ENCODE results near the gene HTR2C. TPM values are rescaled to one million over a fixed set of nuclear protein-coding genes. Genes with fewer than 3 reads are reported as not detected.
A peak's percentile ranks its signal among the peaks of the same experiment; 100 is the strongest.
"Not testable (repeated sequence)": the region's sequence is repeated elsewhere in the genome, so short reads cannot be mapped to it uniquely, and the experiment has no call there.

HTR2C gene
- total and polyA plus RNA-seq, 2 of the 13 experiments (the other 11 are each of a cell fraction or from before 2014, with no cell fraction given), result 0.01 TPM; not detected in 1

DNA sequence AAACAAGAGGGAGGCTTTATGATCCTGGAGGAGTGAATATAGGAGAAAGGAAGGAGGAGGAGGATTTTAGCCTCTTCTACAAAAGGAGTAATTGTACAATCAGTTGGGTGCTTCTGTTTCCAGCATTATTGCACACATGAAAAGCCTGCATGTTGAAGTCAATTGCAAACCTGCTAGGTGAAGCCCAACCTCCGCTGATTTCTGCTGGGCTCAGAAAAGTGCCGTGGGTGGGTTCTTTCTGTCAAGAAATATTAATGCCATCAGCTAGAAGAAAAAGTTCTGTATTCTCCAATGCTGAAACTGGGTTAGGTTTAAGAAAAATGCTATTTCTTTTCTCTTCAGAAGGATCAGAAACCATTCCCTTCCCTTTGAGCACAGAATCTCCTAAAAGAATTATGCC lies 349.4 kb downstream of the HTR2C start:
- CTCF ChIA-PET (ENCODE audit: low intra/inter-chr PET ratio, low total read pairs); H3K79me2 ChIP-seq (ENCODE audit: insufficient read depth, low read length); H3K4me2 ChIP-seq (ENCODE audit: low read depth, low read length); H2AFZ ChIP-seq (ENCODE audit: low read length); BruUV-seq (replicated peaks); H3K4me1 ChIP-seq (ENCODE audit: insufficient read depth, low read length); H3K36me3 ChIP-seq (replicated peaks in 1 of 2; ENCODE audit: control insufficient read depth in 1 of 2, insufficient read depth in 2 of 2, low read length in 2 of 2); DNase-seq (ENCODE audit: low spot score); H3K9ac ChIP-seq (ENCODE audit: insufficient read depth, low read depth, low read length); H3K27ac ChIP-seq (ENCODE audit: extremely low read length, insufficient read depth, low read length); intact Hi-C loops (cut with micrococcal nuclease; ENCODE audit: unreplicated experiment); ATAC-seq; H3K4me3 ChIP-seq (replicated peaks in 1 of 3; ENCODE audit: insufficient read depth in 1 of 3, low read depth in 2 of 3, low read length in 3 of 3); H4K20me1 ChIP-seq (ENCODE audit: insufficient read depth, low read length); H3K9me3 ChIP-seq (ENCODE audit: low read length); POLR2A ChIA-PET; H3K27me3 ChIP-seq (ENCODE audit: control insufficient read depth in 1 of 2, insufficient read depth in 2 of 2, low read length in 2 of 2); in situ Hi-C loops (cut with HindIII; ENCODE audit: extremely low pct_ligation_motif_present, low pct_unique_long_range_greater_than_20kb): not testable (repeated sequence)
- no CpG with 5 or more reads among the region's 2 CpGs for WGBS (ENCODE audit: low lambda C conversion rate)
- peak; percentile 18 for FAIRE-seq

DNA sequence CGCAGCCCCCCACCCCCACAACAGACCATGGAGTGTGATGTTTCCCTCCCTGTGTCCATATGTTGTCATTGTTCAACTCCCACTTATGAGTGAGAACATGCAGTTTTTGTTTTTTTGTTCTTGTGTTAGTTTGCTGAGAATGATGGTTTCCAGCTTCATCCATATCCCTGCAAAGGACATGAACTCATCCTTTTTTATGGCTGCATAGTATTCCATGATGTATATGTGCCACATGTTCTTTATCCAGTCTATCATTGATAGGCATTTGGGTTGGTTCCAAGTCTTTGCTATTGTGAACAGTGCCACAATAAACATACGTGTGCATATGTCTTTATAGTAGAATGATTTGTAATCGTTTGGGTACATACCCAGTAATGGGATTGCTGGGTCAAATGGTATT lies 353.2 kb downstream of the HTR2C start:
- POLR2A ChIA-PET; ATAC-seq; H3K27ac ChIP-seq (ENCODE audit: extremely low read length, insufficient read depth, low read length); H3K79me2 ChIP-seq (ENCODE audit: insufficient read depth, low read length); FAIRE-seq; H3K9me3 ChIP-seq (ENCODE audit: low read length); H2AFZ ChIP-seq (ENCODE audit: low read length); H3K36me3 ChIP-seq (replicated peaks in 1 of 2; ENCODE audit: control insufficient read depth in 1 of 2, insufficient read depth in 2 of 2, low read length in 2 of 2); BruUV-seq (replicated peaks); CTCF ChIA-PET (ENCODE audit: low intra/inter-chr PET ratio, low total read pairs); H3K4me3 ChIP-seq (replicated peaks in 1 of 3; ENCODE audit: insufficient read depth in 1 of 3, low read depth in 2 of 3, low read length in 3 of 3); H4K20me1 ChIP-seq (ENCODE audit: insufficient read depth, low read length); H3K4me2 ChIP-seq (ENCODE audit: low read depth, low read length); H3K4me1 ChIP-seq (ENCODE audit: insufficient read depth, low read length); H3K9ac ChIP-seq (ENCODE audit: insufficient read depth, low read depth, low read length); DNase-seq (ENCODE audit: low spot score); intact Hi-C loops (cut with micrococcal nuclease; ENCODE audit: unreplicated experiment); in situ Hi-C loops (cut with HindIII; ENCODE audit: extremely low pct_ligation_motif_present, low pct_unique_long_range_greater_than_20kb); H3K27me3 ChIP-seq (ENCODE audit: control insufficient read depth in 1 of 2, insufficient read depth in 2 of 2, low read length in 2 of 2): not testable (repeated sequence)
- WGBS (ENCODE audit: low lambda C conversion rate), result 0% methylated on average over 1 of the region's 3 CpGs

DNA sequence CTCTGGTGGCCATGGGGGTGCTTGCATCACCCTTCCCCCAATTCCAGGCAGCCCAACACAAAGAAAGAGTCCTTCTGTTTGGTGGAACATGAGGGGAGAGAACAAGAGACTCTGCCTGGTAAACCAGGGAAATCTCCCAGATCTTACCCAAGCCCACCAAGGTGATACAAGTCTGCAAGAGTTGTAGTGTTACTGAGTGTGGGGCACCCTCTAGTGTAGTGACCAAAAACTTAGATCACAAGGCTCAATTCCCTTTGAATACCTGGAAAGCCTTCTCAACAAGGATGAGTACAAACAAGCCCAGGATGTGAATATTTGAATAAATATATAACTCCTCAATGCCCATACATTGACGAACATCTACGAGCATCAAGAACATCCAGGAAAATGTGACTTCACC lies 368.8 kb downstream of the HTR2C start:
- H2AFZ ChIP-seq (ENCODE audit: low read length), result no peak overlapping the region
- H3K4me3 ChIP-seq (replicated peaks in 1 of 3; ENCODE audit: insufficient read depth in 1 of 3, low read depth in 2 of 3, low read length in 3 of 3), result no peak overlapping the region
- in situ Hi-C loops (cut with HindIII; ENCODE audit: extremely low pct_ligation_motif_present, low pct_unique_long_range_greater_than_20kb), result no loop called here
- H3K9me3 ChIP-seq (ENCODE audit: low read length), result no peaks in the 10 kb centered on the region
- H3K27ac ChIP-seq (ENCODE audit: extremely low read length, insufficient read depth, low read length), result no peak overlapping the region
- H3K4me1 ChIP-seq (ENCODE audit: insufficient read depth, low read length), result no peaks in the 10 kb centered on the region
- FAIRE-seq (no peak), DNase-seq (ENCODE audit: low spot score) (no peak), ATAC-seq (no peak)
- no peaks in the 10 kb centered on the region for H3K36me3 ChIP-seq (replicated peaks in 1 of 2; ENCODE audit: control insufficient read depth in 1 of 2, insufficient read depth in 2 of 2, low read length in 2 of 2)
- H4K20me1 ChIP-seq (ENCODE audit: insufficient read depth, low read length), result no peaks in the 10 kb centered on the region
- no peaks in the 10 kb centered on the region for H3K79me2 ChIP-seq (ENCODE audit: insufficient read depth, low read length)
- CTCF ChIA-PET (ENCODE audit: low intra/inter-chr PET ratio, low total read pairs), result no interaction called here
- 0% methylated on average over 2 of the region's 2 CpGs for whole genome bisulfite sequencing (ENCODE audit: low lambda C conversion rate)
- no peaks in the 10 kb centered on the region for H3K27me3 ChIP-seq (ENCODE audit: control insufficient read depth in 1 of 2, insufficient read depth in 2 of 2, low read length in 2 of 2)
- no TSS peak for BruUV-seq (replicated peaks)
- no peak overlapping the region for H3K4me2 ChIP-seq (ENCODE audit: low read depth, low read length)
- POLR2A ChIA-PET, result no interaction called here
- no peak overlapping the region for H3K9ac ChIP-seq (ENCODE audit: insufficient read depth, low read depth, low read length)
- intact Hi-C loops (cut with micrococcal nuclease; ENCODE audit: unreplicated experiment), result loop anchor here (10.0 kb wide), 1 partner anchor 338 kb away; no protein-coding TSS in a partner anchor
- TF ChIP-seq CC2D1A (CRISPR knock-in tag; IDR thresholded peaks at IDR 0.05), result no peak
- no peak for TF ChIP-seq NR2F6 (IDR thresholded peaks at IDR 0.05)
- TF ChIP-seq NR2F6 (CRISPR knock-in tag; IDR thresholded peaks at IDR 0.05), result no peak
- TF ChIP-seq, protein P1, sequence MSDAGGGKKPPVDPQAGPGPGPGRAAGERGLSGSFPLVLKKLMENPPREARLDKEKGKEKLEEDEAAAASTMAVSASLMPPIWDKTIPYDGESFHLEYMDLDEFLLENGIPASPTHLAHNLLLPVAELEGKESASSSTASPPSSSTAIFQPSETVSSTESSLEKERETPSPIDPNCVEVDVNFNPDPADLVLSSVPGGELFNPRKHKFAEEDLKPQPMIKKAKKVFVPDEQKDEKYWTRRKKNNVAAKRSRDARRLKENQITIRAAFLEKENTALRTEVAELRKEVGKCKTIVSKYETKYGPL (CRISPR knock-in tag; IDR thresholded peaks at IDR 0.05), result no peak
- TF ChIP-seq PRMT3 (CRISPR knock-in tag; IDR thresholded peaks at IDR 0.05; ENCODE audit: borderline replicate concordance, low read depth), result no peak
- TF ChIP-seq HNRNPK (IDR thresholded peaks at IDR 0.05; ENCODE audit: low read depth, low read length, poor library complexity, severe bottlenecking), result no peak
- TF ChIP-seq, protein P2, sequence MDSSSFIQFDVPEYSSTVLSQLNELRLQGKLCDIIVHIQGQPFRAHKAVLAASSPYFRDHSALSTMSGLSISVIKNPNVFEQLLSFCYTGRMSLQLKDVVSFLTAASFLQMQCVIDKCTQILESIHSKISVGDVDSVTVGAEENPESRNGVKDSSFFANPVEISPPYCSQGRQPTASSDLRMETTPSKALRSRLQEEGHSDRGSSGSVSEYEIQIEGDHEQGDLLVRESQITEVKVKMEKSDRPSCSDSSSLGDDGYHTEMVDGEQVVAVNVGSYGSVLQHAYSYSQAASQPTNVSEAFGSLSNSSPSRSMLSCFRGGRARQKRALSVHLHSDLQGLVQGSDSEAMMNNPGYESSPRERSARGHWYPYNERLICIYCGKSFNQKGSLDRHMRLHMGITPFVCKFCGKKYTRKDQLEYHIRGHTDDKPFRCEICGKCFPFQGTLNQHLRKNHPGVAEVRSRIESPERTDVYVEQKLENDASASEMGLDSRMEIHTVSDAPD (CRISPR knock-in tag; IDR thresholded peaks at IDR 0.05), result no peak
- TF ChIP-seq ZNF496 (CRISPR knock-in tag; IDR thresholded peaks at IDR 0.05; ENCODE audit: insufficient replicate concordance), result no peak
- TF ChIP-seq RFXAP (CRISPR knock-in tag; IDR thresholded peaks at IDR 0.05; ENCODE audit: borderline replicate concordance), result no peak
- no peak for TF ChIP-seq RELA (CRISPR knock-in tag; IDR thresholded peaks at IDR 0.05)
- no peak for TF ChIP-seq GATAD1 (CRISPR knock-in tag; IDR thresholded peaks at IDR 0.05)

Measured in HepG2 (cell line).